ENCODE data around the gene GPRIN1. TPM values are rescaled to one million over a fixed set of nuclear protein-coding genes. Genes with fewer than 3 reads are reported as not detected.

GPRIN1 gene
- total RNA-seq = 1.4 TPM
- long read RNA-seq, full-length matches to known transcripts = 1 of 1 reads
- long read RNA-seq, partial matches to known transcripts = 0 of 1 reads
- long read RNA-seq, other reads (novel, unspliced or antisense) = 0 of 1 reads

GRCh38 chr5:176609724-176610434 is at the start of gene GPRIN1:
Gene GPRIN1, minus strand, starts transcription at chr5:176610156. Its CDS starts 10,322 bp downstream, at chr5:176599834.
- intact Hi-C loops (cut with DNase I) = no loop called here
- ATAC-seq (peak; percentile 82 to 86), DNase-seq (peak; percentile 57)
- no peak within 1 kb of the TSS for H3K27ac ChIP-seq
- no peaks in the 10 kb centered on the region for H3K9me3 ChIP-seq
- H3K27me3 ChIP-seq (ENCODE audit: low read depth) = peaks cover 17% of the 10 kb centered on the region
- TF ChIP-seq CTCF (IDR thresholded peaks at IDR 0.05) = peak; percentile 20
- H3K4me1 ChIP-seq = peaks cover 12% of the 10 kb centered on the region
- peak within 1 kb of the TSS; percentile 73 for H3K4me3 ChIP-seq
- no peaks in the 10 kb centered on the region for H3K36me3 ChIP-seq

- peaks cover 6% of the 10 kb centered on the region for H3K27me3 ChIP-seq (ENCODE audit: low read depth)
- H3K9me3 ChIP-seq = no peaks in the 10 kb centered on the region
- peaks cover 25% of the 10 kb centered on the region for H3K4me1 ChIP-seq
- H3K4me3 ChIP-seq = no peak overlapping the region
- DNase-seq = no peak
- ATAC-seq = no peak
- H3K36me3 ChIP-seq = peaks cover 29% of the 10 kb centered on the region
- no peak for TF ChIP-seq CTCF (IDR thresholded peaks at IDR 0.05)
- intact Hi-C loops (cut with DNase I) = no loop called here
- no peak overlapping the region for H3K27ac ChIP-seq
These were observed 49.5 kb upstream of the GPRIN1 start for GRCh38 chr5:176659512-176659839.

GRCh38 chr5:176658817-176659511 is 49.0 kb upstream of the GPRIN1 start:
- intact Hi-C loops (cut with DNase I) = no loop called here
- H3K36me3 ChIP-seq = peaks cover 31% of the 10 kb centered on the region
- H3K9me3 ChIP-seq = no peaks in the 10 kb centered on the region
- peaks cover 25% of the 10 kb centered on the region for H3K4me1 ChIP-seq
- H3K27ac ChIP-seq = peak overlapping the region; percentile 44
- DNase-seq = no peak
- ATAC-seq = peak; percentile 56 to 57
- peaks cover 3% of the 10 kb centered on the region for H3K27me3 ChIP-seq (ENCODE audit: low read depth)
- TF ChIP-seq CTCF (IDR thresholded peaks at IDR 0.05) = no peak
- peak overlapping the region; percentile 39 for H3K4me3 ChIP-seq

- ATAC-seq (peak; percentile 81 to 84), DNase-seq (peak; percentile 80)
- intact Hi-C loops (cut with DNase I) = no loop called here
These were observed 48.1 kb upstream of the GPRIN1 start for GRCh38 chr5:176658007-176658599.

More at GRCh38 chr5:176658007-176658599, 48.1 kb upstream of the GPRIN1 start:
- peaks cover 39% of the 10 kb centered on the region for H3K36me3 ChIP-seq
- no peak overlapping the region for H3K4me3 ChIP-seq
- H3K9me3 ChIP-seq = no peaks in the 10 kb centered on the region
- peaks cover 25% of the 10 kb centered on the region for H3K4me1 ChIP-seq
- TF ChIP-seq CTCF (IDR thresholded peaks at IDR 0.05) = peak; percentile 79
- H3K27me3 ChIP-seq (ENCODE audit: low read depth) = no peaks in the 10 kb centered on the region
- H3K27ac ChIP-seq = no peak overlapping the region

Measured in lower lobe of right lung (tissue), 2 donors.